ENCODE measurements around the gene BMP10.
"Not testable (repeated sequence)": the region's sequence is repeated elsewhere in the genome, so short reads cannot be mapped to it uniquely, and the experiment has no call there.

The BMP10 gene

DNA sequence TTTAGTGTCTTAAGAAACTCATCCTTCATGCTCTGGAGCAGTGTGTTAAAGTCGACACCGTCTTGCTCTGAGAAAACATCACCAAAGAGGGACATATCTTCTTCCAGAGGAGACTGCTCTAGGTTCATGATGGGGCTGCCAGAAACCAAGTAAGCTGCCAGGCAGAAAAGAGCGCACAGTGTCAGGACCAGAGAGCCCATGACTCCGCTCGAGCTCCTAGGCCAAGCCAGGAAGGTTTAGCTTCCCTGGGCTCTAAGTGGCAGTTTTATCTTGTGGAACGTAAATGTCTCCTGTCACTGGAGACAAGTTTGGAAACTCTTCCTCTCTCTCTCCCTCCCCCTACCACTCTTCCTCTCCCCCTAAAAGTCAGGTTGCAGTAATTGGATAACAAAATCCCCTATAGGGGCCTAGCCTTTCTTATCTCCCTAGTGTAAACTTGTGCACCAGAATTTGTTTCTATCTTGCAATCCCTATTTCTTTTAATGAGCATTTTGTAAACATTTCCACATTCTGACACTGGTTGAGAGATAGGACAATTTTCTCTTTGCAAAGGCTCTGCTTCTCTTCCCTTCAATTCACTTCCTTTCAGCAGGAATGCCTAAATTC is at the start of gene BMP10:
Gene BMP10, minus strand, starts transcription at position 239 of the 606 bp plus-strand sequence. Its CDS starts 39 bp downstream, at position 200.
- DNase-seq (ENCODE audit: low read depth), result no peak

- no peak for DNase-seq (ENCODE audit: low read depth)
Measured at GRCh38 chr2:68920481-68921170, 49.4 kb upstream of the BMP10 start.

- no peak for DNase-seq (ENCODE audit: low read depth)
Measured at GRCh38 chr2:68918497-68918896, 47.3 kb upstream of the BMP10 start.

DNA sequence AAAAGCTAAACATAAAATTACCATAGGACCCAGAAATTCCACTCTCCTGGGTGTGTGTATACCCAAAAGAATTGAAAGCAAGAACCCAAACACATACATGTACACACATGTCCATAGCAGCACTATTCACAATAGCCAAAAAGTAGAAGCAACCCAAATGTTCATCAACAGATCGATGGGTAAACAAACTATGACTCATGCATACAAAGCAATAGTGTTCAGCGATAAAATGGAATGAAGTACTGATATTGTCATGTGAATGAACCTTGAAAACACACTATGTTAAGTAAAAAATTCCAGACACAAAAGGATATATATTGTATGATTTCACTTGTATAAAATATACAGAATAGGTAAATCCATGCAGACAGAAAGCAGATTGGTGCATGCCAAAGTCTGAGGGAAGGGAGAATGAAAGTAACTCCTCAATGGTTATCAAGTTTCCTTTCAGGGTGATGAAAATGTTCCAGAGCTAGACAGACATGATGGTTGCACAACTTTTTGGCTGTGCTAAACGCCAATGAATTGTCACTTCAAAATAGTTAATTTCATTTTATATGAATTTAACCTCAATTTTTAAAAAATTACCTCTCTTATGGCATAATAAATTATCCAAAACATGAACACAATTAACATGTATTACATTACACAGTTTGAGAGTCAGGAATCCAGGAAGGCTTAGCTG is 46.0 kb upstream of the BMP10 start:
- no peak for DNase-seq (ENCODE audit: low read depth)

- DNase-seq (ENCODE audit: low read depth), result no peak
Measured at GRCh38 chr2:68916226-68916625, 45.0 kb upstream of the BMP10 start.

GRCh38 chr2:68915393-68915792 is 44.2 kb upstream of the BMP10 start:
- no peak for DNase-seq (ENCODE audit: low read depth)

- DNase-seq (ENCODE audit: low read depth), result no peak
Measured at GRCh38 chr2:68913359-68913758, 42.2 kb upstream of the BMP10 start.

- DNase-seq (ENCODE audit: low read depth), result no peak
Measured at GRCh38 chr2:68912732-68913131, 41.5 kb upstream of the BMP10 start.

GRCh38 chr2:68912111-68912510 is 40.9 kb upstream of the BMP10 start:
- DNase-seq (ENCODE audit: low read depth), result no peak

DNA sequence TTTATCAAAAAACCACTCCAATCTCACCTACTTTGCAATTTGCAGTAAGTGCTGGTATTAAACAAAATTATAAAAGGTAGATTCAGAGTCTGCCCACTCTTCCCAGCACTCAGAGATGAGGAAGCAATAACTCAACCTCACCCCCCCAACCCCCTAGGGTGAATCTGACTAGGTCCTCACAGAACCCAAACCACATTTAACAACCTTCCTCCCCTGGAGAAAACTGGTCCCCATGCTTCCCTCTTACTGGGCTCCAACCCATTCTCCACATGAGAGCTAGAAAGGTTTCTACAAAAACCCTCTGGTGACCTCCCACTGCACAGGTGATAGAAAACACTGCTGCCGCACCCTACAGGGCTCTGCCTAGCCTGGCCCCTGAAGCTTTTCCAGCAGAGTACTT is 40.5 kb upstream of the BMP10 start:
- DNase-seq (ENCODE audit: low read depth), result no peak

DNA sequence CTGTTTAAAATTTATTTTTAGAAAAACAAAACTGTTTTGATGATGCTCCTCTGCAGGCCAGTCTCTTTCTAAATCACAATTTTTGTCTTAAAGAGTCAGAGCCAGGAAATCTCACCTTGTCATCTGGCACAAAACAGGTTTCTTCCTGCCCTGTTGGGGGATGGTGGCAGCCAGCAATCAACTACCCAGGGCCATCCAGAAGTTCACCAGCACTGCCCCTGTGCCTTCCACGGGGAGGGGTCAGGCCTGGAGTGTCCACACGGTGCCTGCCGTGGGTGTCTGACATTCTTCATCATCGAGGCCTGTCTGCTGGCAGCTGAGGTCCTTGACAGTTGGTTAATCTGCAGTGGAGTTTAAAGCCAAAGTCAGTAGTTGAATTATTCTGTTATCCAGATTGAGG is 40.0 kb upstream of the BMP10 start:
- DNase-seq (ENCODE audit: low read depth), result no peak

- peak; percentile 58 for DNase-seq (ENCODE audit: low read depth)
Measured at GRCh38 chr2:68909793-68910674, 38.8 kb upstream of the BMP10 start.

DNA sequence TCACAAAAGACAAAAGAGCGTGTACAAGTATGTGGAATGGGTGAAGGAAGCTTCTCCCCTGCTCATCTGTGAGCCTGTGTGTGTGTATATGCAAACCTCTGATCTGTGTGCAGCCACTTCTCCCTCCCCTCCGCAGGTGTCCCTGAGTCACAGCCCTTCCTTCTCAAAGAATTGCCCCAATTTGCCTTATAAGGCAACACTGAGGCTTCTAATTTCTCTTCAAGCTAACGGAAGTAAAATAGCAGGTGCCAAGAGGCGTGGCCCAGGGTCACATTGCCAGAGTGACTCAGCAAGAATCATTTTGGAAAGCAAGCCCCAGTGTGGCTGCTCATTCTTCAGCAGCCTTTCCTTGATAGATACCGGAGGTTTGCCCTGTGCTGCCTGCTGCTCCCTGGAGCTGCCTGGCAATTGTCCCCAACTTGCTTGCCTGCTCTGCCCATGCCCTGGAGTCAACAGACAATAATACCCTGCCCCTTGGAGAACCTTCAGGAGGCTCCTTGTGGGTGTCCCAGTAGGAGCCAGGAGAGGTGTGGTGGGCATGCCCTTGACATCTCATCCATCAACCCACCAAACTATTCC is 37.3 kb upstream of the BMP10 start:
- peak; percentile 62 for DNase-seq (ENCODE audit: low read depth)

- DNase-seq (ENCODE audit: low read depth), result no peak
Measured at GRCh38 chr2:68907920-68908253, 36.7 kb upstream of the BMP10 start.

- DNase-seq (ENCODE audit: low read depth), result no peak
Measured at GRCh38 chr2:68907232-68907919, 36.2 kb upstream of the BMP10 start.

DNA sequence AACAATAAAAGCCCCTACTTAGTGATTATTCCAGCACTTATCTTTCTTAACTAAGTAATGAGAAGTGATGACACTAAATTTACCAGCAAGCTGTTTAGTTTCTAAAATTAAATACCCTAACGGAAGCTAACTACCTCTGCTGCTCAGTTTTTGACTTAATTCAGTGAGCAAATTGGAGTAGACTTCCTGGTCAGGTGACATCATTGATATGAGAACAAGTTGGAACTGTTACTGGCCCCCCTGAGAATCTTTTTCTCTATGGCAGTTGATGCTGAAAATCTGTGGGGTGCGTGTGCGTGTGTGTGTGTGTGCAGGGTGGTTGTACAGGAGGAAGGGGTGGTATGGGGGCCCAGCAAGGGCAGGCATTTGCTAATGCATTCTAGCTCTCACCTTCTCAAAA is 35.5 kb upstream of the BMP10 start:
- no peak for DNase-seq (ENCODE audit: low read depth)

DNA sequence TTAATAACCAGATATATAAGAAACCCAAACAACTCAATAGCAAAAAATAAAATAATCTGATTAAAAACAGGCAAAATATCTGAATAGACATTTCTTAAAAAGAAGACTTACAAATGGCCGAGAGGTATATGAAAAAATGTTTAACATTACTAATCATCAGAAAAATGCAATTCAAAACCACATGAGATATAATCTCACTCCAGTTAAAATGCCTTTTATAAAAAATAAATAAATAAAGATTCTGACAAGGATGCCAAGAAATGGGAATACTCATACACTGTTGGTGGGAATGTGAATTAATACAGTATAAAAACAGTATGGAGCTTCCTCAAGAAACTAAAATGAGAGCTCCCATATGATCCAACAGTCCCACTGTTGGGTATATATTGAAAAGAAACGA is 33.9 kb upstream of the BMP10 start:
- DNase-seq (ENCODE audit: low read depth), result no peak

DNA sequence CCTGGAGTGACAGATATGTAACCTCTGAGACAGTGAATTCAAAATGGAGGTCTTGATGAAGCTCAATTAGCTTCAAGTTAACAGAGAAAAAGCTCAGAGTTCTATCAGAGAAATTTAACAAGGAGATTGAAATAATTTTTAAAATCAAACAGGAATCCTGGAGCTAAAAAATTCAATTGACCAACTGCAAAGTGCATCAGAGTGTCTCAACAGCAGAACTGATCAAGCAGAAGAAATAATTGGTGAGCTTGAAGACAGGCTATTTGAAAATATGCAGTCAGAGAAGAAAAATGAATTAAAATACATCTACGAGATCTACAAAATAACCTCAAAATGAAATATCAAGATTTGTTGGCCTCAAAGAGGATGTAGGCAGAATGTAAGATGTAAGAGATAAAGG is 30.4 kb upstream of the BMP10 start:
- DNase-seq (ENCODE audit: low read depth), result no peak

DNA sequence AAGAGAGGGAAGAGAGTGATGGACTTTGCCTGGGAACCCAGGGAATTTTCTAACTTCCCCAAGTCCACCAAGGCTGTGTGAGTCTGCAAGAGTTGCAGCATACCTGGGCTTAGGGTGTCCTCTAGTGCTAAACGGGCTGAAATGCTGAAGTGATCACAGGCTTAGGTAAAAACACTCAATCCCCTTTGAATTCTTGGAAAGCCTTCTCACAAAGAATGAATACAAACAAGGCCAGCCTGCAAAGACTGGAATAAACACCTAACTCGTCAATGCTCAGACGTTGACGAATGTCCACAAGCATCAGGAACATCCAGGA is 30.0 kb upstream of the BMP10 start:
- no peak for DNase-seq (ENCODE audit: low read depth)

- DNase-seq (ENCODE audit: low read depth), result no peak
Measured at GRCh38 chr2:68900496-68901198, 29.4 kb upstream of the BMP10 start.

DNA sequence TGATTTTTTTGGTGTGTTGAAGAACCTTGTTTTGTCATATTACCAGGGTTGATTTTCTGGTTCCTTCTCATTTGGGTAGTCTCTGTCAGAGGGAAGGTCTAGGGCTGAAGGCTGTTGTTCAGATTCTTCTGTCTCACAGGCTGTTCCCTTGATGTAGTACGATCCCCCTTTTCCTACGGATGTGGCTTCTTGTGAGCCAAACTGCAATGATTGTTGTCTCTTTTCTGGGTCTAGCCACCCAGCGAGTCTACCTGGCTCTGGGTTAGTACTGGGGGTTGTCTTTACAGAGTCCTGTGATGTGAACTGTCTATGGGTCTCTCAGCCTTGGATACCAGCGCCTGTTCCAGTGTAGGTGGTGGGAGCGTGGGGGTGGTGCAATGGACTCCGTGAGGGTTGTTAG is 24.8 kb upstream of the BMP10 start:
- DNase-seq (ENCODE audit: low read depth), result not testable (repeated sequence)
